K562 (cell line): ENCODE data around the gene CRLF1. TPM values are rescaled to one million over a fixed set of nuclear protein-coding genes. Genes with fewer than 3 reads are reported as not detected.

Experiments
- ATAC-seq: fragments of 200-7000 bp; cut with Tn5 transposase; 3 replicates; pipeline ENCODE4 v1.9.1; 2020; ENCODE audit warnings: moderate library complexity
- BruUV-seq: library from RNA; stranded (reverse); fragments of 400-500 nt; replicated peaks from 2 replicates; lab custom pipeline; 2021; lab: Mats Ljungman, UMichigan
- CTCF ChIA-PET: fragments of 300-600 bp; formaldehyde crosslinking; extraction: SDS; loops from one replicate; lab custom pipeline; 2021; ENCODE audit warnings: low intra/inter-chr PET ratio; lab: Yijun Ruan, JAX
- POLR2A ChIA-PET: fragments of 300-600, 350-650 bp; sonication (Branson Sonifier 250); formaldehyde crosslinking; extraction: SDS; loops from one replicate; lab custom pipeline; 2021; ENCODE audit warnings: antibody characterized with exemption, inconsistent platforms; lab: Yijun Ruan, JAX
- DNase-seq, 4 experiments: peaks; one replicate each; pipeline versions ENCODE4 v3.0.0 to v3.0.0-alpha.2; 2011 to 2018; ENCODE audit warnings: low spot score in 3 of 4, mixed read lengths in 3 of 4; ENCODE audit errors: extremely low read depth in 1 of 4
- FAIRE-seq: peaks from 2 replicates; lab custom pipeline; 2011; peaks lifted over from hg19 to GRCh38; lab: Jason Lieb, UNC
- H2AFZ ChIP-seq: 2 replicates; pipeline ENCODE4 v1.6.0; 2011; ENCODE audit warnings: low read depth, low read length, control low read depth, inconsistent platforms
- H3K27ac ChIP-seq: fragments of 200-600 bp; 3 replicates; pipeline ENCODE4 v1.8.0; 2011; ENCODE audit warnings: low read depth, mild to moderate bottlenecking, control low read depth, inconsistent platforms, low read length, moderate library complexity, mixed read lengths; ENCODE audit errors: extremely low read depth
- H3K27me3 ChIP-seq, 2 experiments: fragments of 300-600 bp in 1 of 2; 2 replicates in 1 of 2; 3 replicates in 1 of 2; pipeline versions ENCODE4 v1.6.0 to v1.8.0; 2011; ENCODE audit warnings: inconsistent platforms in 2 of 2, low read length in 2 of 2, mild to moderate bottlenecking in 1 of 2, mixed read lengths in 1 of 2, moderate library complexity in 1 of 2; ENCODE audit not compliant: control insufficient read depth in 2 of 2, insufficient read depth in 2 of 2
- H3K36me3 ChIP-seq: fragments of 300-600 bp; 3 replicates; pipeline ENCODE4 v1.8.0; 2011; ENCODE audit warnings: mild to moderate bottlenecking, low read length, inconsistent platforms; ENCODE audit not compliant: control insufficient read depth, insufficient read depth
- H3K4me1 ChIP-seq, 2 experiments: fragments of 200-600 bp in 1 of 2; replicated peaks in 1 of 2; 2 replicates in 1 of 2; 3 replicates in 1 of 2; pipeline versions ENCODE4 v1.5.1 to v1.8.0; 2011; ENCODE audit warnings: inconsistent platforms in 2 of 2, low read length in 2 of 2, mild to moderate bottlenecking in 1 of 2, mixed read lengths in 1 of 2, moderate library complexity in 1 of 2; ENCODE audit not compliant: control insufficient read depth in 2 of 2, insufficient read depth in 2 of 2
- H3K4me2 ChIP-seq: 2 replicates; pipeline ENCODE4 v1.6.1; 2011; ENCODE audit warnings: low read length, control low read depth, inconsistent platforms, mixed read lengths; ENCODE audit not compliant: insufficient read depth
- H3K4me3 ChIP-seq: fragments of 200-600 bp; sonication (generic), shearing (Covaris generic); 2 replicates; pipeline ENCODE4 v1.5.1; 2016; ENCODE audit warnings: control low read depth, inconsistent platforms
- H3K79me2 ChIP-seq: fragments of 200-600 bp; 3 replicates; pipeline ENCODE4 v1.8.0; 2011; ENCODE audit warnings: low read length, inconsistent platforms; ENCODE audit not compliant: control insufficient read depth, insufficient read depth
- H3K9ac ChIP-seq, 2 experiments: 2 replicates each; pipeline versions ENCODE4 v1.6.0 to v1.6.1; 2011; ENCODE audit warnings: low read depth in 2 of 2, low read length in 2 of 2, control low read depth in 1 of 2, inconsistent platforms in 1 of 2, mild to moderate bottlenecking in 1 of 2, mixed read lengths in 1 of 2; ENCODE audit not compliant: insufficient read depth in 1 of 2
- H3K9me1 ChIP-seq: one replicate; pipeline ENCODE4 v1.6.0; 2011; ENCODE audit warnings: inconsistent platforms, mild to moderate bottlenecking, low read length, moderate library complexity; ENCODE audit not compliant: control insufficient read depth, insufficient read depth
- H3K9me3 ChIP-seq: replicated peaks from 2 replicates; pipeline ENCODE4 v1.5.1; 2011; ENCODE audit warnings: low read depth, low read length, inconsistent platforms; ENCODE audit not compliant: control insufficient read depth, insufficient read depth
- H4K20me1 ChIP-seq: replicated peaks from 2 replicates; pipeline ENCODE4 v1.6.1; 2011; ENCODE audit warnings: low read length, inconsistent platforms, mixed read lengths; ENCODE audit not compliant: control insufficient read depth, insufficient read depth
- EZH2 ChIP-seq: IDR thresholded peaks from 2 replicates; pipeline ENCODE4 v1.6.1; 2012; ENCODE audit warnings: low read depth, mild to moderate bottlenecking, inconsistent platforms, low read length, borderline replicate concordance
- SP2 ChIP-seq: IDR thresholded peaks from 2 replicates; pipeline ENCODE4 v1.6.1; 2011; ENCODE audit warnings: mild to moderate bottlenecking, low read depth, low read length, moderate library complexity; ENCODE audit not compliant: poor library complexity, severe bottlenecking; ENCODE audit errors: extremely low read depth
- WGBS: fragments of 100-300 bp; shearing (Covaris generic); methylation state at CpG from one replicate; pipeline ENCODE4 v1.1.6; 2016; ENCODE audit warnings: low coverage, mixed read lengths; ENCODE audit not compliant: insufficient coverage; ENCODE audit errors: missing lambda C conversion rate; 5-methylcytosine and 5-hydroxymethylcytosine counted together
- in situ Hi-C: fragments of 300-500 bp; cut with MboI; formaldehyde crosslinking; loops from 4 replicates; pipeline ENCODE4 v1.15.0; 2018; ENCODE audit warnings: inconsistent platforms, mixed read lengths
- intact Hi-C: fragments of 100-400 bp; cut with micrococcal nuclease; formaldehyde crosslinking; loops from 2 replicates; pipeline ENCODE4 v1.14.2; 2022
- polyA plus RNA-seq, 8 experiments: library from polyadenylated mRNA; depleted of rRNA in 4 of 8; stranded (reverse) in 5 of 8; unstranded in 3 of 8; fragments of >200 nt; fragmentation: Nextera tagmentation in 2 of 8; fragmentation: Illumina TruSeq in 1 of 8; extraction: Ambion mirVana in 2 of 8; extraction: Trizol in 1 of 8; gene quantifications; 2 replicates each; pipeline versions ENCODE4 v1.2.1 to v1.2.3, GENCODE V29; 2011 to 2014; ENCODE audit warnings: inconsistent platforms in 1 of 8, missing spikeins in 1 of 8
- total RNA-seq, 7 experiments: library from RNA; depleted of rRNA in 6 of 7; stranded (reverse); fragments of >200 nt in 6 of 7; fragmentation: Illumina TruSeq in 2 of 7; extraction: Trizol in 2 of 7; gene quantifications; 2 replicates each; pipeline versions ENCODE4 v1.2.1 to v1.2.3, GENCODE V29; 2011 to 2021; ENCODE audit warnings: low replicate concordance in 1 of 7
- TF ChIP-seq, protein P1 (sequence below): fragments of 250-450 bp; sonication (Bioruptor Pico); IDR thresholded peaks from 2 replicates; pipeline ENCODE4 v1.6.1; 2021; ENCODE audit warnings: mild to moderate bottlenecking
- TF ChIP-seq, protein P2 (sequence below), 3 experiments: fragments of 200-800 bp in 1 of 3; sonication (Bioruptor generic) in 1 of 3; sonication (generic) in 1 of 3; formaldehyde crosslinking in 1 of 3; IDR thresholded peaks; 2 replicates each; pipeline versions ENCODE4 v1.6.1 to v1.8.0; 2016 to 2022; ENCODE audit warnings: mild to moderate bottlenecking in 2 of 3, missing compliant biosample characterization in 2 of 3, missing genetic modification characterization in 2 of 3, missing genetic modification reagents in 1 of 3

CRLF1 gene
- total and polyA plus RNA-seq, 9 of the 15 experiments (the other 6 are each of a cell fraction or from before 2014, with no cell fraction given) = 0.85 to 3.6 (median 1.7) TPM

GRCh38 chr19:18610556-18611326 is 4.1 kb upstream of the CRLF1 start:
- no peaks in the 10 kb centered on the region for H3K9me1 ChIP-seq
- H3K4me1 ChIP-seq = peaks cover 0 to 58% of the 10 kb centered on the region in 2 experiments; a peak in 2 of 5 replicates
- H3K4me2 ChIP-seq = no peak overlapping the region
- H3K9ac ChIP-seq = no peak overlapping the region
- in situ Hi-C loops = no loop called here
- ChIA-PET CTCF (no interaction called here), POLR2A (interaction anchor here (1.0 kb wide), 1 partner anchor 22 kb away, joined by 3 read pairs; no protein-coding TSS in a partner anchor)
- BruUV-seq = no TSS peak
- WGBS = 5% methylated on average over 13 of the region's 45 CpGs
- H3K9me3 ChIP-seq = no peaks in the 10 kb centered on the region
- H4K20me1 ChIP-seq = peaks cover 26% of the 10 kb centered on the region
- no peak for FAIRE-seq
- H3K4me3 ChIP-seq = no peak overlapping the region
- DNase-seq = peak in 1 of 4 experiments; percentile 9
- H3K36me3 ChIP-seq = no peaks in the 10 kb centered on the region
- H3K27ac ChIP-seq = no peak overlapping the region
- H3K27me3 ChIP-seq = peaks cover 53 to 84% of the 10 kb centered on the region in 2 experiments
- ATAC-seq = no peak
- TF ChIP-seq, protein P1, sequence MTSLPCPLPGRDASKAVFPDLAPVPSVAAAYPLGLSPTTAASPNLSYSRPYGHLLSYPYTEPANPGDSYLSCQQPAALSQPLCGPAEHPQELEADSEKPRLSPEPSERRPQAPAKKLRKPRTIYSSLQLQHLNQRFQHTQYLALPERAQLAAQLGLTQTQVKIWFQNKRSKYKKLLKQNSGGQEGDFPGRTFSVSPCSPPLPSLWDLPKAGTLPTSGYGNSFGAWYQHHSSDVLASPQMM = no peak
- TF ChIP-seq, protein P2, sequence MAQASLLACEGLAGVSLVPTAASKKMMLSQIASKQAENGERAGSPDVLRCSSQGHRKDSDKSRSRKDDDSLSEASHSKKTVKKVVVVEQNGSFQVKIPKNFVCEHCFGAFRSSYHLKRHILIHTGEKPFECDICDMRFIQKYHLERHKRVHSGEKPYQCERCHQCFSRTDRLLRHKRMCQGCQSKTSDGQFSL (CRISPR knock-in tag; IDR thresholded peaks at IDR 0.05) = 0 out of 2 replicates have a peak, but pooled peaks have one; percentile 24
- TF ChIP-seq, protein P2 (tag; IDR thresholded peaks at IDR 0.05) = no peak
- no peak for TF ChIP-seq SP2
- TF ChIP-seq EZH2 = peak; percentile 91; the same call in 1 of the 2 replicates
- H3K79me2 ChIP-seq = no peaks in the 10 kb centered on the region
- no peak overlapping the region for H2AFZ ChIP-seq
- intact Hi-C loops = no loop called here
